Measurements from ENCODE around the gene KCTD1. TPM values are rescaled to one million over a fixed set of nuclear protein-coding genes. Genes with fewer than 3 reads are reported as not detected.

Gene KCTD1
- total and polyA plus RNA-seq, 8 donors, result 7.1 to 118 (median 12.9) TPM

GRCh38 chr18:26538524-26538923 lies 9.8 kb downstream of the KCTD1 start:
- no peak for TF ChIP-seq CTCF (IDR thresholded peaks at IDR 0.05)
- no peaks in the 10 kb centered on the region for H3K27me3 ChIP-seq
- no peak overlapping the region for H3K27ac ChIP-seq
- intact Hi-C loops (cut with DNase I; ENCODE audit: low total_unique reads), result no loop called here
- H3K36me3 ChIP-seq, result no peaks in the 10 kb centered on the region
- WGBS, 5 donors, result 76 to 88% (median 85%) methylated on average over 2 of the region's 2 CpGs
- no peak for DNase-seq
- no peak overlapping the region for H3K4me3 ChIP-seq
- H3K4me1 ChIP-seq, result peaks cover 0 to 8% (median 3%) of the 10 kb centered on the region in 4 donors
- H3K9me3 ChIP-seq, result no peaks in the 10 kb centered on the region

- WGBS, 5 donors, result 88 to 93% (median 91%) methylated on average over 4 of the region's 4 CpGs
- intact Hi-C loops (cut with DNase I; ENCODE audit: low total_unique reads), result no loop called here
- Histone ChIP-seq H3K27ac (no peak overlapping the region), H3K4me3 (no peak overlapping the region), H3K36me3 (no peaks in the 10 kb centered on the region), H3K27me3 (no peaks in the 10 kb centered on the region), H3K9me3 (no peaks in the 10 kb centered on the region), H3K4me1 (no peaks in the 10 kb centered on the region)
- no peak for DNase-seq
- TF ChIP-seq CTCF (IDR thresholded peaks at IDR 0.05), result no peak
- TF ChIP-seq POLR2AphosphoS5 (IDR thresholded peaks at IDR 0.05), result no peak
- TF ChIP-seq POLR2A (IDR thresholded peaks at IDR 0.05), result no peak
- TF ChIP-seq EP300 (IDR thresholded peaks at IDR 0.05), result no peak
Measured at GRCh38 chr18:26536664-26537063, 11.7 kb downstream of the KCTD1 start.

- intact Hi-C loops (cut with DNase I; ENCODE audit: low total_unique reads), result no loop called here
- H3K36me3 ChIP-seq, result no peaks in the 10 kb centered on the region
- DNase-seq, result no peak
- H3K4me1 ChIP-seq, result no peaks in the 10 kb centered on the region
- H3K4me3 ChIP-seq, result no peak overlapping the region
- no peaks in the 10 kb centered on the region for H3K27me3 ChIP-seq
- H3K27ac ChIP-seq, result no peak overlapping the region
- H3K9me3 ChIP-seq, result no peaks in the 10 kb centered on the region
- no peak for TF ChIP-seq POLR2A (IDR thresholded peaks at IDR 0.05)
- TF ChIP-seq EP300 (IDR thresholded peaks at IDR 0.05), result no peak
- TF ChIP-seq CTCF (IDR thresholded peaks at IDR 0.05), result no peak
- TF ChIP-seq POLR2AphosphoS5 (IDR thresholded peaks at IDR 0.05), result no peak
- 73 to 89% (median 86%) methylated on average over 1 of the region's 1 CpG for WGBS, 5 donors
Measured at GRCh38 chr18:26536032-26536431, 12.3 kb downstream of the KCTD1 start.

GRCh38 chr18:26535630-26536029 lies 12.7 kb downstream of the KCTD1 start:
- no peaks in the 10 kb centered on the region for H3K9me3 ChIP-seq
- TF ChIP-seq EP300 (IDR thresholded peaks at IDR 0.05) (no peak), POLR2AphosphoS5 (IDR thresholded peaks at IDR 0.05) (no peak), CTCF (IDR thresholded peaks at IDR 0.05) (no peak), POLR2A (IDR thresholded peaks at IDR 0.05) (no peak)
- DNase-seq, result no peak

More at GRCh38 chr18:26535630-26536029, 12.7 kb downstream of the KCTD1 start:
- intact Hi-C loops (cut with DNase I; ENCODE audit: low total_unique reads), result no loop called here
- no peaks in the 10 kb centered on the region for H3K27me3 ChIP-seq
- H3K4me3 ChIP-seq, result no peak overlapping the region
- no peak overlapping the region for H3K27ac ChIP-seq
- H3K36me3 ChIP-seq, result no peaks in the 10 kb centered on the region
- H3K4me1 ChIP-seq, result no peaks in the 10 kb centered on the region

Measured in stomach (tissue), 9 donors.